K562 (cell line): ENCODE measurements around the gene ANKRD27. TPM values are rescaled to one million over a fixed set of nuclear protein-coding genes. Genes with fewer than 3 reads are reported as not detected.
A peak's percentile ranks its signal among the peaks of the same experiment; 100 is the strongest.

Experiments used
- ATAC-seq: fragments of 200-7000 bp; cut with Tn5 transposase; 3 replicates; pipeline ENCODE4 v1.9.1; 2020; ENCODE audit warnings: moderate library complexity
- BruUV-seq: library from RNA; stranded (reverse); fragments of 400-500 nt; replicated peaks from 2 replicates; lab custom pipeline; 2021; lab: Mats Ljungman, UMichigan
- CTCF ChIA-PET: fragments of 300-600 bp; formaldehyde crosslinking; extraction: SDS; loops from one replicate; lab custom pipeline; 2021; ENCODE audit warnings: low intra/inter-chr PET ratio; lab: Yijun Ruan, JAX
- POLR2A ChIA-PET: fragments of 300-600, 350-650 bp; sonication (Branson Sonifier 250); formaldehyde crosslinking; extraction: SDS; loops from one replicate; lab custom pipeline; 2021; ENCODE audit warnings: antibody characterized with exemption, inconsistent platforms; lab: Yijun Ruan, JAX
- DNase-seq, 4 experiments: peaks; one replicate each; pipeline versions ENCODE4 v3.0.0 to v3.0.0-alpha.2; 2011 to 2018; ENCODE audit warnings: low spot score in 3 of 4, mixed read lengths in 3 of 4; ENCODE audit errors: extremely low read depth in 1 of 4
- FAIRE-seq: peaks from 2 replicates; lab custom pipeline; 2011; peaks lifted over from hg19 to GRCh38; lab: Jason Lieb, UNC
- H2AFZ ChIP-seq: 2 replicates; pipeline ENCODE4 v1.6.0; 2011; ENCODE audit warnings: low read depth, low read length, control low read depth, inconsistent platforms
- H3K27ac ChIP-seq: fragments of 200-600 bp; 3 replicates; pipeline ENCODE4 v1.8.0; 2011; ENCODE audit warnings: low read depth, mild to moderate bottlenecking, control low read depth, inconsistent platforms, low read length, moderate library complexity, mixed read lengths; ENCODE audit errors: extremely low read depth
- H3K27me3 ChIP-seq, 2 experiments: fragments of 300-600 bp in 1 of 2; 2 replicates in 1 of 2; 3 replicates in 1 of 2; pipeline versions ENCODE4 v1.6.0 to v1.8.0; 2011; ENCODE audit warnings: inconsistent platforms in 2 of 2, low read length in 2 of 2, mild to moderate bottlenecking in 1 of 2, mixed read lengths in 1 of 2, moderate library complexity in 1 of 2; ENCODE audit not compliant: control insufficient read depth in 2 of 2, insufficient read depth in 2 of 2
- H3K36me3 ChIP-seq: fragments of 300-600 bp; 3 replicates; pipeline ENCODE4 v1.8.0; 2011; ENCODE audit warnings: mild to moderate bottlenecking, low read length, inconsistent platforms; ENCODE audit not compliant: control insufficient read depth, insufficient read depth
- H3K4me1 ChIP-seq, 2 experiments: fragments of 200-600 bp in 1 of 2; replicated peaks in 1 of 2; 2 replicates in 1 of 2; 3 replicates in 1 of 2; pipeline versions ENCODE4 v1.5.1 to v1.8.0; 2011; ENCODE audit warnings: inconsistent platforms in 2 of 2, low read length in 2 of 2, mild to moderate bottlenecking in 1 of 2, mixed read lengths in 1 of 2, moderate library complexity in 1 of 2; ENCODE audit not compliant: control insufficient read depth in 2 of 2, insufficient read depth in 2 of 2
- H3K4me2 ChIP-seq: 2 replicates; pipeline ENCODE4 v1.6.1; 2011; ENCODE audit warnings: low read length, control low read depth, inconsistent platforms, mixed read lengths; ENCODE audit not compliant: insufficient read depth
- H3K4me3 ChIP-seq: fragments of 200-600 bp; sonication (generic), shearing (Covaris generic); 2 replicates; pipeline ENCODE4 v1.5.1; 2016; ENCODE audit warnings: control low read depth, inconsistent platforms
- H3K79me2 ChIP-seq: fragments of 200-600 bp; 3 replicates; pipeline ENCODE4 v1.8.0; 2011; ENCODE audit warnings: low read length, inconsistent platforms; ENCODE audit not compliant: control insufficient read depth, insufficient read depth
- H3K9ac ChIP-seq, 2 experiments: 2 replicates each; pipeline versions ENCODE4 v1.6.0 to v1.6.1; 2011; ENCODE audit warnings: low read depth in 2 of 2, low read length in 2 of 2, control low read depth in 1 of 2, inconsistent platforms in 1 of 2, mild to moderate bottlenecking in 1 of 2, mixed read lengths in 1 of 2; ENCODE audit not compliant: insufficient read depth in 1 of 2
- H3K9me1 ChIP-seq: one replicate; pipeline ENCODE4 v1.6.0; 2011; ENCODE audit warnings: inconsistent platforms, mild to moderate bottlenecking, low read length, moderate library complexity; ENCODE audit not compliant: control insufficient read depth, insufficient read depth
- H3K9me3 ChIP-seq: replicated peaks from 2 replicates; pipeline ENCODE4 v1.5.1; 2011; ENCODE audit warnings: low read depth, low read length, inconsistent platforms; ENCODE audit not compliant: control insufficient read depth, insufficient read depth
- H4K20me1 ChIP-seq: replicated peaks from 2 replicates; pipeline ENCODE4 v1.6.1; 2011; ENCODE audit warnings: low read length, inconsistent platforms, mixed read lengths; ENCODE audit not compliant: control insufficient read depth, insufficient read depth
- EP400 ChIP-seq: fragments of 450-650 bp; IDR thresholded peaks from 2 replicates; pipeline ENCODE4 v1.6.1; 2017; ENCODE audit warnings: antibody characterized with exemption, mild to moderate bottlenecking, moderate library complexity
- ETV1 ChIP-seq: fragments of 450-650 bp; conservative IDR thresholded peaks from 2 replicates; pipeline ENCODE4 v1.6.1; 2016; ENCODE audit warnings: missing genetic modification characterization, control low read depth, low read depth, missing compliant biosample characterization
- IRF1 ChIP-seq: sonication (generic); formaldehyde crosslinking; IDR thresholded peaks from 2 replicates; pipeline ENCODE4 v1.8.0; 2022; ENCODE audit warnings: missing genetic modification reagents, mild to moderate bottlenecking, borderline replicate concordance
- MYC ChIP-seq, 2 experiments: fragments of 250-450 bp in 1 of 2; sonication (Bioruptor Pico) in 1 of 2; IDR thresholded peaks; 2 replicates each; pipeline versions ENCODE4 v1.5.1 to v1.6.1; 2012 to 2021; ENCODE audit warnings: low read depth in 2 of 2, borderline replicate concordance in 1 of 2, improper control_type of control experiment in 1 of 2, low read length in 1 of 2, mild to moderate bottlenecking in 1 of 2, moderate library complexity in 1 of 2
- NFYB ChIP-seq: IDR thresholded peaks from 2 replicates; pipeline ENCODE4 v1.6.1; 2011; ENCODE audit warnings: mild to moderate bottlenecking, moderate library complexity; ENCODE audit not compliant: insufficient read length; ENCODE audit errors: extremely low read depth
- NONO ChIP-seq, 2 experiments: fragments of 200-400 bp in 1 of 2; fragments of 450-650 bp in 1 of 2; formaldehyde crosslinking in 1 of 2; IDR thresholded peaks; 2 replicates each; pipeline ENCODE4 v1.6.1; 2017; ENCODE audit warnings: low read depth in 2 of 2, mild to moderate bottlenecking in 2 of 2, moderate library complexity in 2 of 2, low read length in 1 of 2
- THRA ChIP-seq: fragments of 450-650 bp; IDR thresholded peaks from 2 replicates; pipeline ENCODE4 v1.6.1; 2017; ENCODE audit warnings: mild to moderate bottlenecking, moderate library complexity
- ZC3H11A ChIP-seq: IDR thresholded peaks from 2 replicates; pipeline ENCODE4 v1.6.1; 2012; ENCODE audit warnings: low read depth, low read length, improper control_type of control experiment
- ZC3H8 ChIP-seq: fragments of 450-650 bp; IDR thresholded peaks from 2 replicates; pipeline ENCODE4 v1.6.1; 2017
- ZNF512 ChIP-seq: IDR thresholded peaks from 2 replicates; pipeline ENCODE4 v1.6.1; 2016; ENCODE audit warnings: missing genetic modification characterization, missing compliant biosample characterization
- WGBS: fragments of 100-300 bp; shearing (Covaris generic); methylation state at CpG from one replicate; pipeline ENCODE4 v1.1.6; 2016; ENCODE audit warnings: low coverage, mixed read lengths; ENCODE audit not compliant: insufficient coverage; ENCODE audit errors: missing lambda C conversion rate; 5-methylcytosine and 5-hydroxymethylcytosine counted together
- in situ Hi-C: fragments of 300-500 bp; cut with MboI; formaldehyde crosslinking; loops from 4 replicates; pipeline ENCODE4 v1.15.0; 2018; ENCODE audit warnings: inconsistent platforms, mixed read lengths
- intact Hi-C: fragments of 100-400 bp; cut with micrococcal nuclease; formaldehyde crosslinking; loops from 2 replicates; pipeline ENCODE4 v1.14.2; 2022
- polyA plus RNA-seq, 8 experiments: library from polyadenylated mRNA; depleted of rRNA in 4 of 8; stranded (reverse) in 5 of 8; unstranded in 3 of 8; fragments of >200 nt; fragmentation: Nextera tagmentation in 2 of 8; fragmentation: Illumina TruSeq in 1 of 8; extraction: Ambion mirVana in 2 of 8; extraction: Trizol in 1 of 8; gene quantifications; 2 replicates each; pipeline versions ENCODE4 v1.2.1 to v1.2.3, GENCODE V29; 2011 to 2014; ENCODE audit warnings: inconsistent platforms in 1 of 8, missing spikeins in 1 of 8
- total RNA-seq, 7 experiments: library from RNA; depleted of rRNA in 6 of 7; stranded (reverse); fragments of >200 nt in 6 of 7; fragmentation: Illumina TruSeq in 2 of 7; extraction: Trizol in 2 of 7; gene quantifications; 2 replicates each; pipeline versions ENCODE4 v1.2.1 to v1.2.3, GENCODE V29; 2011 to 2021; ENCODE audit warnings: low replicate concordance in 1 of 7
- TF ChIP-seq, protein P1 (sequence below), 3 experiments: IDR thresholded peaks in 2 of 3; conservative IDR thresholded peaks in 1 of 3; 2 replicates each; pipeline ENCODE4 v1.5.1; 2011 to 2012; ENCODE audit warnings: low read length in 3 of 3, mild to moderate bottlenecking in 3 of 3, control low read depth in 2 of 3, improper control_type of control experiment in 1 of 3, inconsistent platforms in 1 of 3, low read depth in 1 of 3, mixed read lengths in 1 of 3, moderate library complexity in 1 of 3; ENCODE audit not compliant: insufficient read depth in 2 of 3
- TF ChIP-seq, protein P2 (sequence below): fragments of 250-450 bp; sonication (Bioruptor Pico); IDR thresholded peaks from 2 replicates; pipeline ENCODE4 v1.8.0; 2022; ENCODE audit warnings: inconsistent platforms

The ANKRD27 gene
- total and polyA plus RNA-seq, 9 of the 15 experiments (the other 6 are each of a cell fraction or from before 2014, with no cell fraction given): 5.3 to 71.3 (median 54.2) TPM

DNA sequence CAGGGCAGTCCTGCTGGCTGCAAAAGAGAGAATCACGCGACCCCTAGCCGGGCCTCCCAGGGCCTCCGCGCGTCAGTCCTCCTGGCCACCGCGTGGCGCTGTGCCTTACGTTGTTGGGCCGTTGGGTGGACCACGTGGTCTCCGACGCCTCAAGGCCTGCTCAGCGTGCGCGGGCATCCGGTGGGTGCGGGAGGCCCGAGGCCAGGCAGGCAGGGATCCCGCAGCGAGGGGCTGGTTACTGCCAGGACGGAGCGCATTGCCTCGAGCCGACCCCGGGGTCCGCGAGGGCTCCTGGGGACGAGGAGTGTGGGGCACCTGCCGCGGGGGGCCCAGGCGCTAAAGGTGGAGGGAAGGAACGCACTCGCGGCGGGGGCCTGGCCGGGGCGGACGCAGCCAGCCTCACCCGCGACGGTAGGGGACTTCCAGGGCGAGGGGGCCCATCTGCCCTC is 44.7 kb upstream of the ANKRD27 start, which contains the start of gene TDRD12 (continued):
- TF ChIP-seq, protein P1, sequence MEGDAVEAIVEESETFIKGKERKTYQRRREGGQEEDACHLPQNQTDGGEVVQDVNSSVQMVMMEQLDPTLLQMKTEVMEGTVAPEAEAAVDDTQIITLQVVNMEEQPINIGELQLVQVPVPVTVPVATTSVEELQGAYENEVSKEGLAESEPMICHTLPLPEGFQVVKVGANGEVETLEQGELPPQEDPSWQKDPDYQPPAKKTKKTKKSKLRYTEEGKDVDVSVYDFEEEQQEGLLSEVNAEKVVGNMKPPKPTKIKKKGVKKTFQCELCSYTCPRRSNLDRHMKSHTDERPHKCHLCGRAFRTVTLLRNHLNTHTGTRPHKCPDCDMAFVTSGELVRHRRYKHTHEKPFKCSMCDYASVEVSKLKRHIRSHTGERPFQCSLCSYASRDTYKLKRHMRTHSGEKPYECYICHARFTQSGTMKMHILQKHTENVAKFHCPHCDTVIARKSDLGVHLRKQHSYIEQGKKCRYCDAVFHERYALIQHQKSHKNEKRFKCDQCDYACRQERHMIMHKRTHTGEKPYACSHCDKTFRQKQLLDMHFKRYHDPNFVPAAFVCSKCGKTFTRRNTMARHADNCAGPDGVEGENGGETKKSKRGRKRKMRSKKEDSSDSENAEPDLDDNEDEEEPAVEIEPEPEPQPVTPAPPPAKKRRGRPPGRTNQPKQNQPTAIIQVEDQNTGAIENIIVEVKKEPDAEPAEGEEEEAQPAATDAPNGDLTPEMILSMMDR (IDR thresholded peaks at IDR 0.05 in 2 of 3, conservative IDR thresholded peaks at IDR 0.05 in 1 of 3; ENCODE audit: insufficient read depth in 2 of 3, low read depth in 1 of 3, low read length in 3 of 3): 0 out of 6 replicates have a peak, but pooled peaks of 2 of the 3 experiments have one; percentile 5 to 8

DNA sequence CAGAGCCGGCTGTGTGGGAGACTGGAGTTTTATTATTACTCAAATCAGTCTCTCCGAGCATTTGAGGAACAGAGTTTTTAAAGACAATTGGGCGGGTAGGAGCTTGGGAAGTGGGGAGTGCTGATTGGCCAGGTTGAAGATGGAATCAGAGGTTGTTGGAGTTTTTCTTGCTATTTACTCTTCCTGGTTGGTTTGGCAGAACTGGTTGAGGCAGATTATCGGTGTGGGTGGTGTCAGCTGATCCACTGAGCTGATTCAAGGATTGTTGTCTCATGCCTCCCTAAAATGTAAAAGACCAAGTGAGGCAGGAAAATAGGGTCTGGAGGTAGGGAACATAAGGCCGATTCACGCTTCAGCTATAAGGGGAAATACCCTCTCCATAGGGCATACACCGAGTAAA is 43.3 kb upstream of the ANKRD27 start:
- peaks cover 13% of the 10 kb centered on the region; the same call in 2 of the 3 replicates for H3K36me3 ChIP-seq
- intact Hi-C loops: no loop called here
- WGBS: 70% methylated on average over 7 of the region's 7 CpGs
- H3K9ac ChIP-seq: no peak overlapping the region
- ATAC-seq (no peak), FAIRE-seq (peak; percentile 49), DNase-seq (no peak)
- in situ Hi-C loops: no loop called here
- H3K9me1 ChIP-seq: no peaks in the 10 kb centered on the region
- no peak overlapping the region for H2AFZ ChIP-seq
- no peaks in the 10 kb centered on the region for H4K20me1 ChIP-seq
- ChIA-PET CTCF (no interaction called here), POLR2A (interaction anchor here (0.8 to 1.5 kb wide), 4 partner anchors 10 to 27 kb away, joined by 3 to 4 read pairs (median 4); partner anchors contain the start of gene NUDT19)
- H3K4me2 ChIP-seq: no peak overlapping the region
- no peak overlapping the region for H3K4me3 ChIP-seq
- H3K27ac ChIP-seq: no peak overlapping the region
- BruUV-seq: no TSS peak
- no peaks in the 10 kb centered on the region for H3K9me3 ChIP-seq
- no peaks in the 10 kb centered on the region for H3K79me2 ChIP-seq
- no peaks in the 10 kb centered on the region; a peak in 2 of 5 replicates for H3K4me1 ChIP-seq
- no peaks in the 10 kb centered on the region for H3K27me3 ChIP-seq
- no peak for TF ChIP-seq ZNF512 (tag)
- no peak for TF ChIP-seq MYC (IDR thresholded peaks at IDR 0.05; ENCODE audit: low read depth, low read length)
- no peak for TF ChIP-seq MYC (CRISPR knock-in tag; IDR thresholded peaks at IDR 0.05; ENCODE audit: borderline replicate concordance, low read depth)
- TF ChIP-seq IRF1: no peak
- no peak for TF ChIP-seq NONO (IDR thresholded peaks at IDR 0.05; ENCODE audit: low read depth in 2 of 2, low read length in 1 of 2)
- TF ChIP-seq ZC3H11A: no peak
- TF ChIP-seq THRA: no peak
- no peak for TF ChIP-seq ZC3H8
- TF ChIP-seq EP400: no peak
- TF ChIP-seq, protein P2, sequence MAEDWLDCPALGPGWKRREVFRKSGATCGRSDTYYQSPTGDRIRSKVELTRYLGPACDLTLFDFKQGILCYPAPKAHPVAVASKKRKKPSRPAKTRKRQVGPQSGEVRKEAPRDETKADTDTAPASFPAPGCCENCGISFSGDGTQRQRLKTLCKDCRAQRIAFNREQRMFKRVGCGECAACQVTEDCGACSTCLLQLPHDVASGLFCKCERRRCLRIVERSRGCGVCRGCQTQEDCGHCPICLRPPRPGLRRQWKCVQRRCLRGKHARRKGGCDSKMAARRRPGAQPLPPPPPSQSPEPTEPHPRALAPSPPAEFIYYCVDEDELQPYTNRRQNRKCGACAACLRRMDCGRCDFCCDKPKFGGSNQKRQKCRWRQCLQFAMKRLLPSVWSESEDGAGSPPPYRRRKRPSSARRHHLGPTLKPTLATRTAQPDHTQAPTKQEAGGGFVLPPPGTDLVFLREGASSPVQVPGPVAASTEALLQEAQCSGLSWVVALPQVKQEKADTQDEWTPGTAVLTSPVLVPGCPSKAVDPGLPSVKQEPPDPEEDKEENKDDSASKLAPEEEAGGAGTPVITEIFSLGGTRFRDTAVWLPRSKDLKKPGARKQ (CRISPR knock-in tag): no peak
- TF ChIP-seq ETV1 (tag): no peak
- no peak for TF ChIP-seq NFYB
